HG03520 (cell line): Measurements from ENCODE around the gene TMTC2.
"Not testable (repeated sequence)": the region's sequence is repeated elsewhere in the genome, so short reads cannot be mapped to it uniquely, and the experiment has no call there.

ENCODE experiments used
- ATAC-seq: cut with Tn5 transposase; IDR thresholded peaks from one replicate; pipeline ENCODE4 v1.9.1; 2021; ENCODE audit warnings: mild to moderate bottlenecking, moderate library complexity; ENCODE audit not compliant: unreplicated experiment

Gene TMTC2

GRCh38 chr12:82725741-82726140, 39.0 kb downstream of the TMTC2 start:
- no peak for ATAC-seq

DNA sequence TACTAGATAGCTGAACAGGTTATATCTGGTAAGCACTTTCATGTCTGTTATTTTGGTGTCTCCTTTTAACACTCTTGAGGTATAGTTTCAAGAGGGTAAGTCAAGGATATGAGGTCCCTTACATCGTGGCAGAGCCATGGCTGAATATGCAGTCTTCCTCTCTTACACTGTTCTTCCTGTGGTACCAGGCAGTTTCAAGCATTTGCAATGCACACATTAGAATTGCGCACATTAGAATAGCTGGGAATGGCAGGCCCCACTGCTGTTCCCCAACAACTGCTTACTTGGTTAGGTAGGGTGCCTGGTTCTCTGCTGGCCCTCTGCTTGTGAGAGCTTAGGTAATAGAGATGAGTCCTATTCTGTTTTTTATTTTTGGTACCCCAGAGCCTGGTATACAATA, 41.2 kb downstream of the TMTC2 start:
- no peak for ATAC-seq

GRCh38 chr12:82728710-82729109, 42.0 kb downstream of the TMTC2 start:
- no peak for ATAC-seq

GRCh38 chr12:82730953-82731459, 44.3 kb downstream of the TMTC2 start:
- no peak for ATAC-seq

GRCh38 chr12:82740129-82741000, 53.7 kb downstream of the TMTC2 start:
- no peak for ATAC-seq

DNA sequence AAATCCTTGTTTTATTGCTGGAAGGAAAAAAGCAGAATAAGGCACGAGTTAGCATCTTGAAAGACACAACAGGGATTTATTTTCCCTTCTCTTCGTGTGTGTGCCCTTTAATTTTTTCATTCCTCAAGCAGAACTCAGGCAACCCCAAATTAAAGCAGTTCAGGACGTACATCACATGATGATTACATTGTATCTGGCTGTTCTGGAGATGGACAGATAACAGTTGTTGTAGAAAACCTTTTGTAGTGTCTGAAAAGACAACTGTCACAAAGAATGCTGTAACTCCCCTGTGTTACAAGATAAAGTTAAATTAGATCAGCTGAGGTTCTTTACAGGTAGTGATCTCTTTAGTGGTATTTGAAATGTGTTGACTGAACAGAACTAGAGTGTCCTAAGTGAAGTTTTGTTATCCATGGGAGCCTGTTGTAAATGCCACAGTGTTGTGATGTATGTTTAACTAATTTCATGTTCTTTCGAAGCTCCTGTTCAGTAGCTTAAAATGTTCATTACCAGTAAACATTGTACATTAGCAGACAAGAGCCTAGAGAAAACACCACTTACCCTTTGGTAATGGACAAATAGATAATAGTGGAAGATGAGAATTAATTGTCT, 58.5 kb downstream of the TMTC2 start:
- no peak for ATAC-seq

- no peak for ATAC-seq
Measured at GRCh38 chr12:82745807-82746206, 59.1 kb downstream of the TMTC2 start.

DNA sequence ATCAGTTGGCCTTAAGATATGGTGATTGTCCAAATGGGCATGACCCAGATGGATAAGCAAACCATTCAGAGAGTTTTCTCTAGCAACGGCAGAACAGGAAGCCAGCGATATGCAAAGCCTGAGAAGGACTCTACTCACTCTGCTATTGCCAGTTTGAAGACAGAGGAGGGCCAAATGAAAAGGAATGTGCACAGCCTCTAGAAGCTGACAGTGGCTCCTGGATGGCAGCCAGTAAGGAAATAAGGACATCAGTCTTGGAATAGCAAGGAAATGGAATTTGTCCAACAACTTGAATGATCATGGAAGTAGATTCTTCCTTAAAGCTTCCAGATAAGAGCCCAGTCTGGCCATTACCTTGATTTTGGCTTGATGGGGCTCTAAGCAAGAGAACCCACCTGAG, 60.0 kb downstream of the TMTC2 start:
- no peak for ATAC-seq

DNA sequence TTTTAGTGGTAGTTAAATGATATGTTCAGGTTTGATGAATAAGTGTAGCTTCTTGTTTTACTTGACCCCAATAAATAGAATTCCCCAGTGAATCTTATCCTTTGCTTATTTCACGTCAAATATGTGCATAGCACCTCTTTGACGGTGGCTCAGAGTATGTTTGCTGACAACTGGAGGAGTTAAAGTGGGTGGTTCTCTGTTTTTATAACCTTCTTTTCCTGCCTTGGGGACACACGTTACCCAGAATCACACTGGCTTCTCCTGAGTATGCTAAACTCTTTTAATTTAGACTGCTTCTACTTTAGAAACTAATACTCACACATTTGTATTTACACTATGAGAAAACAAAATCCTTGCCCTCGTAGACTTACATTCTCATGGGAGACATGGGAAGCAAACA, 62.3 kb downstream of the TMTC2 start:
- ATAC-seq: no peak

DNA sequence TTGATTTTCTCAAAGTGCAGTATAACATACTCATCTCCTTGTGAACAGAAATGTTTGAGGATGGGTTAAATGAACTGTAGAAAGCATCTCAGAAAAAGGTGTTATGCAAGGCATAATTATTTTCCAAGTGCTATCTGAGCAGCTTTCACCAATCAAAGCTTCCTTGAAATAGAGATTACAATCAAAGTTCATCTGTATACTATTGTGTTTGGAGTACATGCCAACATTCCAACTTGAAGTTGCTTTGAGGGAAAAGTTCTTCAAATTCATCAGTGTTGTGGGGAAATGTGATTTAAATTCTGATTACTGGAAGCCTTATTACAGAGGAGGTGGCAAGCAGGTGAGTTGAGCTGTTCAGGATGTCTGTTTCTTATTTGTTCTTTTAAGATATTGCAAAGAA, 68.2 kb downstream of the TMTC2 start:
- ATAC-seq: no peak

DNA sequence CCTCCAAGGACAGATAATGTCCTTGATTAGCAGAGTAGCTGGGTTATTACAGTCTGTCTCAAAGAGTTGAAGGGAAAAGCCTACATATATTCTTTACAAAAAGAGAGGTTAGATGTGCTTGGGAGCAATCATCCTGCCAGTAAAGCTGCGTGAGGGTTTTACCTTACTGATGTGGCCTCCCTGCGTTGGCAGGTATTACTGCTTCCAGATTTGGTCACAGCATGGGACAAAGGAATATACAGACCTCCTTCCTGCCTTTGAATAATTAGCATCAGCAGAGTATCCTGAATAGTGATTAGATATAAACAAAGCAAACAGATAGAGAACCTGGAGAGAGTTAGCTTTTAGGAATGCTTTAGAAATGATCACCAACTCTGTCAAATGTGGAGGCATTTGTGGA, 69.6 kb downstream of the TMTC2 start:
- no peak for ATAC-seq

DNA sequence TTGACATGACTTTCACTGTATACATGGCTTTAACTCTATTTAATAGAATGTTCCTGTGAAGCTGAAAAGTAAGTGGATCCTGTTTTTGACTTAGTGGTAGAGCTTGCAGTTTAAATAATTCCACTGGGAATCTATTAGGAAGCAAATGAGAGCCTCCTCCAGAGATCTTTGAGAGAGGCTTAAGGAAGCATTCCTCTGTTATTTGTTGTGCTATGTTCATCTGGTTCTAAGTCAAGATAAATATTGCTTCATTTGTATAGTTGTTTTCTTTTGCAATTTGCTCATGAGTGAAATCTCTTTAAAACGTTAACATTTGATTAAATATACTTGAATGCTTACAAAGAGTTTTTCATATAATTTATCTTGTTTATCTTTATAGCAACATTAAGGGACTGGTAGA, 70.4 kb downstream of the TMTC2 start:
- ATAC-seq: no peak

DNA sequence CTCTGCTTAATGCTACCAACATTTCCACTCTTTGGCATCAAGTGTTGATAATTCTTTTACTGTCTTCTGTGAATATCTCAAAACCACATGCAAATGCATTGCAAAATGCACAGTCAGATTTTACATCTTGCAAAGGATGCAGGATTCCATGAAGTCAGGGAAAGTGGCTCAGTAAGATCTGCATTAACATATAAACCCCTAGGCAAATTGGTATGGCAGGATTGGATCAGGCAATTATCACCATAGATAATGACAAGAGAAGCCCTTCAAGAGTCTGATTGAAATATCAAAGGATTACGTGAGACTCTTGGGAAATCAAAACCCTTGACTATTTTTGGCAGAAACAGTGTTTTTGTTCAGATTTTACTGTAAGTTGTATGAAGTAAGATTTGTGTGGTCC, 71.0 kb downstream of the TMTC2 start:
- ATAC-seq: no peak

GRCh38 chr12:82758749-82759330, 72.1 kb downstream of the TMTC2 start:
- no peak for ATAC-seq

- ATAC-seq: no peak
Measured at GRCh38 chr12:82760423-82760822, 73.7 kb downstream of the TMTC2 start.

- not testable (repeated sequence) for ATAC-seq
Measured at GRCh38 chr12:82765206-82765605, 78.5 kb downstream of the TMTC2 start.

DNA sequence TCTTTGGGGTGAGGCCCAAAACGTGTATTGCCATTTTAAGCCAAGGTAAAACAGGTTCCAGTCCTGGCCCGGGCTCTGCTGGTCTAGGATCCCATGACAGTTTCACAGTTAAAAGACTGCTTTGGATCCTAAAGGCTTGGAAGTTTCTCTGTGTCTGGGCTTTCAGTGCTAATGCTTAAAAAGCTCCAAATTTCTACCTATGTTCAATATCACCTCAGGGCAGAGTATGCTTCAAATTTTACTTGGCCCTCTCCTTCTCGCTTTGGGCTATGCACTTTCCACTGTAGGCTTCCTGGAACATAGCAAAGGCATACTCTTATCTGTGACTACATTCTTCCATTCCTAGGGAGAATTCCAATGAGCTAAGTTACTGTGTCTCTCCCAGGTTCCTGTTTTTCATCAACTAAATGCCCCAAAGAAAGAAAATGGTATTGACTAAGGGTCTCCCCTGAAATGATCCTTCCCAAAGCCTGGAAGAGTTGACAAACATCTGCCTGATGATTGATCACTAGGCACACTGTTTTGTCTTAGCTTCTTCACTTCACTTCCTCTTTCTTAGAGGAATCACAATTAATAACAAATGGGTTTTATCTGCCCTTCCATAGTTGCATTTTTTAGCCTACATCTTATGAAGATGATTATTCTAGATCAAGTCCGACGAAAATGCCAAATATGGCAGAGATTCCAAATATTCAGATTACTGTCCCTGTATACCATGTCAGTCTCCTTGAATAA, 79.4 kb downstream of the TMTC2 start:
- no peak for ATAC-seq

DNA sequence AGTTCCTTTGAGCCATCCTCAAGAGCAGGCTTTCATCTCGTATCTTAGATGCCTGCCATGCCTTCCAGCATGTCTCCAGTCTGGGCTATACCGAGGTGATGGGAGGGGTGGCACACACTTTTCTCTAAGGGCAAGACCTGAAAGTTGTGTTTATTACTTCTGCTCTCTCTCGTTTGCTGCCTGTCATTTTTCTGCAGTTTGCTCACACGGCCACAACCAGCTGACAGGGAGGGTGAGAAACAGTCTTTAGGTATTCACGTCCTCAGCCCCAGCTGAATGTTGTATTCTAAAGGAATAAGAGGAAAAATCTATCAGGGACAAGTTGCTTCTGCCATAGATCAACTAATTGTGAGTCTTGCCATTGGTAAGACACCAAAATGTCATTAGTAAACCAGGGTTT, 88.0 kb downstream of the TMTC2 start:
- ATAC-seq: no peak

DNA sequence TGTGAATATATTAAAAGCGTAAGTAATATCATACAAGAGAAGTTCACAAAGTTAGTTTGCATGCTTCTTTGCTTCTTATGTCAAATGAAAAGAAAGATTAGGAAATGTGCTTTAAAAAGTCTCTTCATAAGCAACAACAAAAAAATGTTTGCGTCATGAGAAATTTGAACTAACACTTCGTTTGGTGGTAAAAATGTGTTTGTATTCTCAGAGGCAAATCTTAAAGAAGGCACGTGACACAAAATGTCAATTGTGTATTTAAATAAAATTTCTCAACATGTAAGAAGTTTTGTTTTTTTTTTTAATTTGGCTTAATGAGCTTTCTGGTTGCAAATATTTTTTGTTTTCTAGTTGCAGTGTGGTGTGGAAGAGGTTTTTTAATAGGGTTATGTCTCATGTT, 93.8 kb downstream of the TMTC2 start:
- ATAC-seq: no peak

GRCh38 chr12:82781309-82781997, 94.7 kb downstream of the TMTC2 start:
- no peak for ATAC-seq

DNA sequence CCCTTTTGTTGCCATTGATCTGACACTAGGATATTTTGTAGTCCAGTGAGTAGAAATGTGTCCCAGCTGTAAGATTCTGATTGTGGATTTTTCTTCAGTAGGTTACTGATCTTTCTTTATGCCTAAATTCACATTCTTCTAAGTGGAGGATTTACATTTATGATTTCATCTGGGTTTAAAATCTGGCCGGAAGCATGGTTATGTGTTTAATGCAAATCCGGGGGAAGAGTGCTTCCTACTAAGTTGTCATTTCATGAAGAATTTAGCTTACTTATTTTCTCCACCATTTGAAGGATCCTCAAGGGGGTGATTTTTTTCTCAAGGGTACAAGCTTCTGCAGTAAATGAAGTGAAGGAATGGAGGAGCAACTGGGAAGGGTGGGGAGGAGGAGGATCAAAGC, 96.7 kb downstream of the TMTC2 start:
- ATAC-seq: no peak
